HepG2 (cell line): ENCODE measurements around the gene SEMA3F. TPM values are rescaled to one million over a fixed set of nuclear protein-coding genes. Genes with fewer than 3 reads are reported as not detected.

Source experiments
- AGO2 ChIP-seq: fragments of 200-400 bp; formaldehyde crosslinking; optimal IDR thresholded peaks from 2 replicates; pipeline ENCODE3; 2017; ENCODE audit warnings: mild to moderate bottlenecking, low read depth, low read length, moderate library complexity
- AKAP8 ChIP-seq: sonication (generic); formaldehyde crosslinking; IDR thresholded peaks from 2 replicates; pipeline ENCODE4 v1.5.1; 2020; ENCODE audit warnings: mild to moderate bottlenecking, missing genetic modification reagents
- CBX2 ChIP-seq, 2 experiments: fragments of 200-600 bp in 1 of 2; sonication (generic); formaldehyde crosslinking in 1 of 2; IDR thresholded peaks; 2 replicates each; pipeline versions ENCODE4 v1.7.0 to v1.8.1; 2018 to 2022; ENCODE audit warnings: low read depth in 2 of 2, low read length in 1 of 2, mild to moderate bottlenecking in 1 of 2, missing genetic modification reagents in 1 of 2
- EP300 ChIP-seq, 3 experiments: sonication (generic) in 1 of 3; formaldehyde crosslinking in 1 of 3; IDR thresholded peaks; 2 replicates each; pipeline versions ENCODE4 v1.5.1 to v1.6.1; 2011 to 2020; ENCODE audit warnings: low read depth in 2 of 3, low read length in 2 of 3, borderline replicate concordance in 1 of 3, improper control_type of control experiment in 1 of 3, mild to moderate bottlenecking in 1 of 3, missing genetic modification reagents in 1 of 3, moderate library complexity in 1 of 3
- FOXA1 ChIP-seq, 2 experiments: fragments of 450-650 bp in 1 of 2; sonication (generic) in 1 of 2; formaldehyde crosslinking in 1 of 2; IDR thresholded peaks; 2 replicates each; pipeline versions ENCODE4 v1.4.0 to v1.6.1; 2016 to 2020; ENCODE audit warnings: missing genetic modification reagents in 1 of 2
- HNRNPK ChIP-seq: fragments of 200-400 bp; formaldehyde crosslinking; IDR thresholded peaks from 2 replicates; pipeline ENCODE4 v1.6.1; 2018; ENCODE audit warnings: low read length, low read depth, moderate library complexity, mild to moderate bottlenecking; ENCODE audit not compliant: poor library complexity, severe bottlenecking
- JUNB ChIP-seq: sonication (generic); formaldehyde crosslinking; IDR thresholded peaks from 2 replicates; pipeline ENCODE4 v1.8.0; 2022; ENCODE audit warnings: missing genetic modification reagents, mild to moderate bottlenecking, borderline replicate concordance
- KDM5A ChIP-seq: fragments of 200-600 bp; sonication (generic); IDR thresholded peaks from 2 replicates; pipeline ENCODE4 v1.7.0; 2018; ENCODE audit warnings: antibody characterized with exemption, mild to moderate bottlenecking, low read length, borderline replicate concordance
- MED1 ChIP-seq: sonication (generic); formaldehyde crosslinking; IDR thresholded peaks from 2 replicates; pipeline ENCODE4 v1.4.0; 2020; ENCODE audit warnings: missing genetic modification reagents
- MIXL1 ChIP-seq: IDR thresholded peaks from 2 replicates; pipeline ENCODE4 v1.6.1; 2016
- RBM22 ChIP-seq: fragments of 200-400 bp; formaldehyde crosslinking; optimal IDR thresholded peaks from 2 replicates; pipeline ENCODE3; 2017; ENCODE audit warnings: mild to moderate bottlenecking, low read length, moderate library complexity
- SNAI1 ChIP-seq: sonication (generic); formaldehyde crosslinking; IDR thresholded peaks from 2 replicates; pipeline ENCODE4 v1.5.0; 2020; ENCODE audit warnings: mild to moderate bottlenecking, missing genetic modification reagents, borderline replicate concordance
- ZEB1 ChIP-seq: IDR thresholded peaks from 2 replicates; pipeline ENCODE4 v1.6.1; 2012; ENCODE audit warnings: mild to moderate bottlenecking, low read depth, inconsistent platforms; ENCODE audit not compliant: insufficient replicate concordance
- ZFYVE20 ChIP-seq: sonication (generic); formaldehyde crosslinking; IDR thresholded peaks from 2 replicates; pipeline ENCODE4 v1.8.0; 2023; ENCODE audit warnings: low read depth, mild to moderate bottlenecking, moderate library complexity, missing genetic modification reagents, borderline replicate concordance
- ZNF225 ChIP-seq: sonication (generic); formaldehyde crosslinking; IDR thresholded peaks from 2 replicates; pipeline ENCODE4 v1.4.0; 2020; ENCODE audit warnings: mild to moderate bottlenecking, missing genetic modification reagents
- ZNF235 ChIP-seq: sonication (generic); formaldehyde crosslinking; IDR thresholded peaks from 2 replicates; pipeline ENCODE4 v1.8.1; 2023; ENCODE audit warnings: mild to moderate bottlenecking, missing genetic modification reagents, borderline replicate concordance
- ZNF274 ChIP-seq: sonication (generic); formaldehyde crosslinking; IDR thresholded peaks from 2 replicates; pipeline ENCODE4 v1.5.1; 2020; ENCODE audit warnings: mild to moderate bottlenecking, missing genetic modification reagents
- ZNF382 ChIP-seq: sonication (generic); formaldehyde crosslinking; IDR thresholded peaks from 2 replicates; pipeline ENCODE4 v1.5.0; 2020; ENCODE audit warnings: missing genetic modification reagents, mild to moderate bottlenecking, borderline replicate concordance
- ZNF589 ChIP-seq: sonication (generic); formaldehyde crosslinking; conservative IDR thresholded peaks from 2 replicates; pipeline ENCODE4 v1.8.0; 2022; ENCODE audit warnings: mild to moderate bottlenecking, moderate library complexity, missing genetic modification reagents
- ZNF768 ChIP-seq: sonication (generic); formaldehyde crosslinking; IDR thresholded peaks from 2 replicates; pipeline ENCODE4 v1.4.0; 2020; ENCODE audit warnings: missing genetic modification reagents
- polyA plus RNA-seq, 8 experiments: library from polyadenylated mRNA; depleted of rRNA in 3 of 8; stranded (reverse) in 7 of 8; unstranded in 1 of 8; fragments of >200 nt; fragmentation: Illumina TruSeq in 4 of 8; extraction: Trizol in 4 of 8; gene quantifications; 2 replicates each; pipeline versions ENCODE4 v1.2.1 to v1.2.3, GENCODE V29; 2011 to 2016; ENCODE audit warnings: low read depth in 4 of 8, missing spikeins in 1 of 8, mixed read lengths in 1 of 8; ENCODE audit not compliant: insufficient read depth in 1 of 8
- total RNA-seq, 5 experiments: library from RNA; depleted of rRNA; stranded (reverse); fragments of >200 nt; fragmentation: Illumina TruSeq; extraction: Trizol; gene quantifications; 2 replicates each; pipeline ENCODE4 v1.2.3, GENCODE V29; 2016; ENCODE audit warnings: low read depth in 1 of 5
- TF ChIP-seq, protein P1 (sequence below): IDR thresholded peaks from 2 replicates; pipeline ENCODE4 v1.6.1; 2012; ENCODE audit warnings: low read depth, low read length, improper control_type of control experiment
- TF ChIP-seq, protein P2 (sequence below): sonication (generic); formaldehyde crosslinking; IDR thresholded peaks from 2 replicates; pipeline ENCODE4 v1.5.0; 2020; ENCODE audit warnings: missing genetic modification reagents, mild to moderate bottlenecking, borderline replicate concordance
- TF ChIP-seq, protein P3 (sequence below): IDR thresholded peaks from 2 replicates; pipeline ENCODE4 v1.6.1; 2016; ENCODE audit warnings: mild to moderate bottlenecking
- TF ChIP-seq, protein P4 (sequence below): sonication (generic); formaldehyde crosslinking; IDR thresholded peaks from 2 replicates; pipeline ENCODE4 v1.8.1; 2023; ENCODE audit warnings: mild to moderate bottlenecking, missing genetic modification reagents

SEMA3F gene
- total and polyA plus RNA-seq, 2 of the 13 experiments (the other 11 are each of a cell fraction or from before 2014, with no cell fraction given): 7.6 to 17.2 TPM

- TF ChIP-seq EP300 (IDR thresholded peaks at IDR 0.05; ENCODE audit: low read depth in 2 of 2, low read length in 2 of 2) (no peak), EP300 (CRISPR knock-in tag; IDR thresholded peaks at IDR 0.05; ENCODE audit: borderline replicate concordance) (no peak), SNAI1 (CRISPR knock-in tag) (no peak), ZNF235 (CRISPR knock-in tag) (no peak), HNRNPK (no peak), MED1 (CRISPR knock-in tag) (no peak), AKAP8 (CRISPR knock-in tag) (0 out of 2 replicates have a peak, but pooled peaks have one; percentile 27), ZFYVE20 (CRISPR knock-in tag) (no peak), ZNF589 (CRISPR knock-in tag) (no peak), ZNF274 (CRISPR knock-in tag) (no peak), FOXA1 (IDR thresholded peaks at IDR 0.05) (no peak), FOXA1 (CRISPR knock-in tag; IDR thresholded peaks at IDR 0.05) (no peak), AGO2 (peak; percentile 74), ZNF225 (CRISPR knock-in tag) (no peak), RBM22 (peak; percentile 77), JUNB (CRISPR knock-in tag) (no peak), ZNF768 (peak; percentile 21; the same call in 1 of the 2 replicates), KDM5A (no peak), ZEB1 (no peak), ZNF382 (CRISPR knock-in tag) (no peak), MIXL1 (0 out of 2 replicates have a peak, but pooled peaks have one; percentile 24), CBX2 (IDR thresholded peaks at IDR 0.05; ENCODE audit: low read depth, low read length) (no peak), CBX2 (CRISPR knock-in tag; IDR thresholded peaks at IDR 0.05; ENCODE audit: low read depth) (no peak)
- TF ChIP-seq, protein P1, sequence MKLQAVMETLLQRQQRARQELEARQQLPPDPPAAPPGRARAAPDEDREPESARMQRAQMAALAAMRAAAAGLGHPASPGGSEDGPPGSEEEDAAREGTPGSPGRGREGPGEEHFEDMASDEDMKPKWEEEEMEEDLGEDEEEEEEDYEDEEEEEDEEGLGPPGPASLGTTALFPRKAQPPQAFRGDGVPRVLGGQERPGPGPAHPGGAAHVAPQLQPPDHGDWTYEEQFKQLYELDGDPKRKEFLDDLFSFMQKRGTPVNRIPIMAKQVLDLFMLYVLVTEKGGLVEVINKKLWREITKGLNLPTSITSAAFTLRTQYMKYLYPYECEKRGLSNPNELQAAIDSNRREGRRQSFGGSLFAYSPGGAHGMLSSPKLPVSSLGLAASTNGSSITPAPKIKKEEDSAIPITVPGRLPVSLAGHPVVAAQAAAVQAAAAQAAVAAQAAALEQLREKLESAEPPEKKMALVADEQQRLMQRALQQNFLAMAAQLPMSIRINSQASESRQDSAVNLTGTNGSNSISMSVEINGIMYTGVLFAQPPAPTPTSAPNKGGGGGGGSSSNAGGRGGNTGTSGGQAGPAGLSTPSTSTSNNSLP: no peak
- TF ChIP-seq, protein P2, sequence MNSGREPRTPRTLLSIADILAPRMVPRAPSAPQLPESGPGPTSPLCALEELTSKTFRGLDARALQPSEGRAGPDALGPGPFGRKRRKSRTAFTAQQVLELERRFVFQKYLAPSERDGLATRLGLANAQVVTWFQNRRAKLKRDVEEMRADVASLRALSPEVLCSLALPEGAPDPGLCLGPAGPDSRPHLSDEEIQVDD (CRISPR knock-in tag): no peak
- TF ChIP-seq, protein P3, sequence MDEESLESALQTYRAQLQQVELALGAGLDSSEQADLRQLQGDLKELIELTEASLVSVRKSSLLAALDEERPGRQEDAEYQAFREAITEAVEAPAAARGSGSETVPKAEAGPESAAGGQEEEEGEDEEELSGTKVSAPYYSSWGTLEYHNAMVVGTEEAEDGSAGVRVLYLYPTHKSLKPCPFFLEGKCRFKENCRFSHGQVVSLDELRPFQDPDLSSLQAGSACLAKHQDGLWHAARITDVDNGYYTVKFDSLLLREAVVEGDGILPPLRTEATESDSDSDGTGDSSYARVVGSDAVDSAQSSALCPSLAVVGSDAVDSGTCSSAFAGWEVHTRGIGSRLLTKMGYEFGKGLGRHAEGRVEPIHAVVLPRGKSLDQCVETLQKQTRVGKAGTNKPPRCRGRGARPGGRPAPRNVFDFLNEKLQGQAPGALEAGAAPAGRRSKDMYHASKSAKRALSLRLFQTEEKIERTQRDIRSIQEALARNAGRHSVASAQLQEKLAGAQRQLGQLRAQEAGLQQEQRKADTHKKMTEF: no peak
- TF ChIP-seq, protein P4, sequence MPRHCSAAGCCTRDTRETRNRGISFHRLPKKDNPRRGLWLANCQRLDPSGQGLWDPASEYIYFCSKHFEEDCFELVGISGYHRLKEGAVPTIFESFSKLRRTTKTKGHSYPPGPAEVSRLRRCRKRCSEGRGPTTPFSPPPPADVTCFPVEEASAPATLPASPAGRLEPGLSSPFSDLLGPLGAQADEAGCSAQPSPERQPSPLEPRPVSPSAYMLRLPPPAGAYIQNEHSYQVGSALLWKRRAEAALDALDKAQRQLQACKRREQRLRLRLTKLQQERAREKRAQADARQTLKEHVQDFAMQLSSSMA (CRISPR knock-in tag): no peak
Measured at GRCh38 chr3:50121072-50122032, 33.8 kb upstream of the SEMA3F start (continued).
